Testis (tissue), 3 donors: ENCODE measurements around the gene MGAT3. TPM values are rescaled to one million over a fixed set of nuclear protein-coding genes. Genes with fewer than 3 reads are reported as not detected.

Source experiments
- DNase-seq: peaks from one replicate; pipeline ENCODE4 v3.0.0-alpha.2; 2019
- H3K27ac ChIP-seq, 2 donors: fragments of 200-600 bp; sonication (generic); one replicate each; pipeline ENCODE4 v1.5.1; 2019
- H3K27me3 ChIP-seq: fragments of 200-600 bp; sonication (generic); one replicate; pipeline ENCODE4 v1.5.1; 2019
- H3K36me3 ChIP-seq: fragments of 200-600 bp; sonication (generic); one replicate; pipeline ENCODE4 v1.5.1; 2017; ENCODE audit warnings: low read depth; ENCODE audit errors: missing control alignments
- H3K4me1 ChIP-seq: fragments of 200-600 bp; sonication (generic); one replicate; pipeline ENCODE4 v1.5.1; 2019
- H3K4me3 ChIP-seq, 2 donors: fragments of 200-600 bp; sonication (generic); one replicate each; pipeline ENCODE4 v1.5.1; 2017 to 2019
- H3K9me3 ChIP-seq: fragments of 200-600 bp; sonication (generic); one replicate; pipeline ENCODE4 v1.5.1; 2017
- POLR2A ChIP-seq: fragments of 450-650 bp; IDR thresholded peaks from one replicate; pipeline ENCODE4 v1.6.1; 2017; ENCODE audit warnings: antibody characterized with exemption, mild to moderate bottlenecking, moderate library complexity
- WGBS, 2 donors: methylation state at CpG; one replicate each; pipeline ENCODE4 v1.1.5; 2018; 5-methylcytosine and 5-hydroxymethylcytosine counted together
- intact Hi-C: fragments of 100-400 bp; cut with DNase I; formaldehyde crosslinking; loops from one replicate; pipeline ENCODE4 v1.15.1; 2023; ENCODE audit warnings: low total_unique reads
- polyA plus RNA-seq: library from polyadenylated mRNA; stranded (reverse); fragments of 350-450 nt; fragmentation: Illumina TruSeq; extraction: RNeasy Lipid Tissue Mini Kit (QIAGEN cat#74804); gene quantifications from one replicate; pipeline ENCODE4 v1.2.3, GENCODE V29; 2014; ENCODE audit warnings: low read depth, low replicate concordance; ENCODE audit not compliant: insufficient read depth
- total RNA-seq, 2 donors: library from RNA; depleted of rRNA; stranded (reverse); fragments of >200 nt; gene quantifications; one replicate each; pipeline ENCODE4 v1.2.3, GENCODE V29; 2016
- TF ChIP-seq, protein P1 (sequence below), 3 experiments: fragments of 450-650 bp in 2 of 3; fragments of 200-600 bp in 1 of 3; sonication (generic) in 1 of 3; IDR thresholded peaks; one replicate each; pipeline ENCODE4 v1.5.1; 2016 to 2019; ENCODE audit warnings: antibody characterized with exemption in 3 of 3, mild to moderate bottlenecking in 2 of 3, moderate library complexity in 1 of 3

MGAT3 gene
- total and polyA plus RNA-seq, 3 donors from 2014 or later: 4.6 to 9.7 (median 6.4) TPM

DNA sequence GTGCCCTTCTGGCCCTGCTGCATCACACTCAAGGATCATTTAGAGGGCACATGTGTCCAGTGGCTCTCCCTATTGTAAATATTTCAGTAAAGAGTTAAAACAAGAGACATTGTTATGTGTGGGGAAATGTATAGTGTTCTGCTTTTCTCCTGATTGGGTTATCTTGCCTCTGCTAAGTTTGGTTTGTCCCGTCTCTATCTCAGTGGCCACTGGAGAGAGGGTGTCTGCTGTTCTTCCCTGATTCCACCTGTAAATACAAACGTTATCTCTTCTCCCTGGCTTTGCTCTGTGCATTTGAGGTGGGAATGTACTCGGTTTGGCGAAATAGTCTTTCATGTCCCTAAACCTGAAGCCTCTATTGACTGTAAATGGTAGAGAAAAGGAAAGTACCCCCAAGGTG is 51.6 kb downstream of the MGAT3 start:
- Histone ChIP-seq H3K27ac (no peak overlapping the region), H3K4me3 (no peak overlapping the region), H3K36me3 (no peaks in the 10 kb centered on the region), H3K4me1 (peaks cover 5% of the 10 kb centered on the region), H3K9me3 (no peaks in the 10 kb centered on the region), H3K27me3 (no peaks in the 10 kb centered on the region)
- 77 to 81% methylated on average over 4 of the region's 4 CpGs for WGBS, 2 donors
- no peak for TF ChIP-seq POLR2A
- TF ChIP-seq, protein P1, sequence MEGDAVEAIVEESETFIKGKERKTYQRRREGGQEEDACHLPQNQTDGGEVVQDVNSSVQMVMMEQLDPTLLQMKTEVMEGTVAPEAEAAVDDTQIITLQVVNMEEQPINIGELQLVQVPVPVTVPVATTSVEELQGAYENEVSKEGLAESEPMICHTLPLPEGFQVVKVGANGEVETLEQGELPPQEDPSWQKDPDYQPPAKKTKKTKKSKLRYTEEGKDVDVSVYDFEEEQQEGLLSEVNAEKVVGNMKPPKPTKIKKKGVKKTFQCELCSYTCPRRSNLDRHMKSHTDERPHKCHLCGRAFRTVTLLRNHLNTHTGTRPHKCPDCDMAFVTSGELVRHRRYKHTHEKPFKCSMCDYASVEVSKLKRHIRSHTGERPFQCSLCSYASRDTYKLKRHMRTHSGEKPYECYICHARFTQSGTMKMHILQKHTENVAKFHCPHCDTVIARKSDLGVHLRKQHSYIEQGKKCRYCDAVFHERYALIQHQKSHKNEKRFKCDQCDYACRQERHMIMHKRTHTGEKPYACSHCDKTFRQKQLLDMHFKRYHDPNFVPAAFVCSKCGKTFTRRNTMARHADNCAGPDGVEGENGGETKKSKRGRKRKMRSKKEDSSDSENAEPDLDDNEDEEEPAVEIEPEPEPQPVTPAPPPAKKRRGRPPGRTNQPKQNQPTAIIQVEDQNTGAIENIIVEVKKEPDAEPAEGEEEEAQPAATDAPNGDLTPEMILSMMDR (IDR thresholded peaks at IDR 0.05): no peak
- no peak for DNase-seq
- intact Hi-C loops: no loop called here

DNA sequence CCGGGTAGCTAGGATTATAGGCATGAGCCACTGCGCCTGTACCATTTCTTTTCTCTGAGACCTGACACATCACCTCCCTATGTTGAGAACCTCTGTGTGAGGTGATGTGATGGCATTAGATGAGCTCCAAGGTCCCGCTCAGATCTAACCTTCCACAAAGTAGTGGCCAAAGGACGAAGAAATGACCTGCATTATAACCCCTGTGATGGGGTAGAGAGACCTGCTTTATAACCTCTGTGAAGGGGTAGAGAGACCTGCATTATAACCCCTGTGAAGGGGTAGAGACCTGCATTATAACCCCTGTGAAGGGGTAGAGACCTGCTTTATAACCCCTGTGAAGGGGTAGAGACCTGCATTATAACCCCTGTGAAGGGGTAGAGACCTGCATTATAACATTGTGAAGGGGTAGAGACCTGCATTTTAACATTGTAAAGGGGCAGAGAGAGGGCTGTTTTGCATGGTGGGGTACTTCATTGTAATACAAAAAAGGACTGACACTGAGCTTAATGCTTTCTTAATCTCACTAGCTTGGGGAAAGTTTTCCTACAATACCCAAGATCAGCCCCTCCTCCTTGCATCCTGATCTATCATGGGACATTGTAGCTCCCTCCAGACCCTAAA is 53.8 kb downstream of the MGAT3 start:
- 87 to 96% methylated on average over 4 of the region's 4 CpGs for WGBS, 2 donors
- intact Hi-C loops: no loop called here

DNA sequence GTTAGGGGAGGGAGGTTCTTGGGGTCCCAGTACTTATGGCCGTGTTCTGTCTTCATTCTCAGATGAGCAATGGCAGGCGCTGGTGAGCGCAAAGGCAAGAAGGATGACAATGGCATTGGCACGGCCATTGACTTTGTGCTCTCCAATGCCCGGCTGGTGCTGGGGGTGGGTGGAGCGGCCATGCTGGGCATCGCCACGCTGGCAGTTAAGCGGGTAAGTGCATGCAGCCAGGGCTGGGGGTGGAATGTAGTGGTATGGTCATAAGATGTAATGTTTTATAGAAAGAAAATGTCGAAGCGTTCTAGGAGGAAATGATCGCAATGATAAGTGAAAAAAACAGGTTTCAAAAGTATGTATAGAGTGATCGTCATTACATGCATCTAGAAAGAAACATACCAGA is 54.4 kb downstream of the MGAT3 start:
- DNase-seq: no peak
- H3K27me3 ChIP-seq: no peaks in the 10 kb centered on the region
- no peaks in the 10 kb centered on the region for H3K9me3 ChIP-seq
- no peak overlapping the region for H3K27ac ChIP-seq
- no peaks in the 10 kb centered on the region for H3K4me1 ChIP-seq
- no peak overlapping the region for H3K4me3 ChIP-seq
- intact Hi-C loops: no loop called here
- H3K36me3 ChIP-seq: no peaks in the 10 kb centered on the region
- TF ChIP-seq, protein P1 (IDR thresholded peaks at IDR 0.05): no peak
- no peak for TF ChIP-seq POLR2A
- WGBS, 2 donors: 92 to 93% methylated on average over 13 of the region's 13 CpGs

More for the DNA sequence above, 53.8 kb downstream of the MGAT3 start:
- TF ChIP-seq POLR2A: no peak
- TF ChIP-seq, protein P1 (IDR thresholded peaks at IDR 0.05): no peak
- no peak for DNase-seq
- no peaks in the 10 kb centered on the region for H3K36me3 ChIP-seq
- no peaks in the 10 kb centered on the region for H3K9me3 ChIP-seq
- no peak overlapping the region for H3K4me3 ChIP-seq
- no peak overlapping the region for H3K27ac ChIP-seq
- H3K27me3 ChIP-seq: no peaks in the 10 kb centered on the region
- no peaks in the 10 kb centered on the region for H3K4me1 ChIP-seq

DNA sequence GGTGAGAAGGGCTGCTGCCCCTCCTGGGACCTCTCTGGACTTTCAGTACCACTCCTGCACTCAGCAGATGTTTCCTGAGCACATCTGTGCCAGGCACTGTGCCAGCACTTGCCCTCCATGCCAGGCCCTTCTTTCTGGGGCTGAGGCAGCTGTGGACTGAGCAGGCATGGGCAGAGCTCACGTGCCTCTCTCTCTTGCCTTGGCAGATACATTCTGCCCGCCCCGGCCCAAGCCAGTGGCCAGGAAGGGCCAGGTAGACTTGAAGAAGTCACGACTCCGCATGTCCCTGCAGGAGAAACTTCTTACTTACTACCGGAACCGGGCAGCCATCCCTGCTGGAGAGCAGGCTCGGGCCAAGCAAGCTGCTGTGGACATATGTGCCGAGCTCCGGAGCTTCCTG is 55.2 kb downstream of the MGAT3 start:
- TF ChIP-seq, protein P1 (IDR thresholded peaks at IDR 0.05): no peak
- TF ChIP-seq POLR2A: no peak
- Histone ChIP-seq H3K4me1 (no peaks in the 10 kb centered on the region), H3K9me3 (no peaks in the 10 kb centered on the region), H3K27me3 (no peaks in the 10 kb centered on the region), H3K4me3 (no peak overlapping the region), H3K27ac (no peak overlapping the region), H3K36me3 (no peaks in the 10 kb centered on the region)
- 89 to 95% methylated on average over 10 of the region's 10 CpGs for WGBS, 2 donors
- DNase-seq: no peak
- intact Hi-C loops: no loop called here

DNA sequence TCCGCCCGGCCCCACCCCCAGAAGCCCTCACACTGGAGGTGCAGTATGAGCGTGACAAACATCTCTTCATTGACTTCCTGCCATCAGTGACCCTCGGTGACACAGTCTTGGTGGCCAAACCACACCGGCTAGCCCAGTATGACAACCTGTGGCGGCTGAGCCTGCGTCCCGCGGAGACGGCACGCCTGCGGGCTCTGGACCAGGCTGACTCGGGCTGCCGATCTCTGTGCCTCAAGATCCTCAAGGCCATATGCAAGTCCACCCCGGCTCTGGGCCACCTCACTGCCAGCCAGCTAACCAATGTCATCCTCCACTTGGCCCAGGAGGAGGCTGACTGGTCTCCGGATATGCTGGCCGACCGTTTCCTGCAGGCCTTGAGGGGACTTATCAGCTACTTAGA is 57.0 kb downstream of the MGAT3 start:
- DNase-seq: no peak
- H3K27me3 ChIP-seq: no peaks in the 10 kb centered on the region
- H3K9me3 ChIP-seq: no peaks in the 10 kb centered on the region
- TF ChIP-seq POLR2A: no peak
- TF ChIP-seq, protein P1 (IDR thresholded peaks at IDR 0.05): no peak
- intact Hi-C loops: no loop called here
- 76 to 85% methylated on average over 6 to 18 of the region's 18 CpGs for WGBS, 2 donors
- H3K4me1 ChIP-seq: peaks cover 7% of the 10 kb centered on the region
- no peak overlapping the region for H3K4me3 ChIP-seq
- H3K27ac ChIP-seq: no peak overlapping the region
- H3K36me3 ChIP-seq: no peaks in the 10 kb centered on the region
